Breast epithelium (tissue), 3 donors: ENCODE measurements around the gene CCDC137.

ENCODE experiments used
- POLR2A ChIP-seq: fragments of 450-650 bp; IDR thresholded peaks from one replicate; pipeline ENCODE4 v1.6.1; 2016; ENCODE audit warnings: antibody characterized with exemption, mild to moderate bottlenecking, moderate library complexity
- TF ChIP-seq, protein P1 (sequence below), 3 donors: fragments of 450-650 bp; IDR thresholded peaks; one replicate each; pipeline ENCODE4 v1.5.1; 2016 to 2017; ENCODE audit warnings: antibody characterized with exemption in 3 of 3, mild to moderate bottlenecking in 3 of 3, moderate library complexity in 3 of 3

DNA sequence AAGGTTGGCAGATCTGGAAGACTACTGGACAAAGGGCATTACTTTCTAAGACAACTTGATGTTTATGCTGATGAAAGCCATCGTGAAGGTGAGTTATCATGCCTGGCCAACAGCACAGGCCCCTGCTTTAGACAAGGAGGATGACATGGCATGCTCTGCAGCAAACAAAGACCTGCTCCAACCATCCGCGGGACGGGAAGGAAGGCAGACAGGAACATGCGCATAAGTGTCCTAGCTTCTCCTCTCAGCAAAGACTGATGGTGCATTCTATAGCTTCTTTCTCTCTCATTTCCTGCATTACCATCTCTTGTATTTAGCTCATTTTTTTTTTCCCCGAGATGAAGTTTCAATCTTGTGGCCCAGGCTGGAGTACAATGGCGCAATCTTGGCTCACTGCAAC lies 35.1 kb upstream of the CCDC137 start:
- TF ChIP-seq, protein P1, sequence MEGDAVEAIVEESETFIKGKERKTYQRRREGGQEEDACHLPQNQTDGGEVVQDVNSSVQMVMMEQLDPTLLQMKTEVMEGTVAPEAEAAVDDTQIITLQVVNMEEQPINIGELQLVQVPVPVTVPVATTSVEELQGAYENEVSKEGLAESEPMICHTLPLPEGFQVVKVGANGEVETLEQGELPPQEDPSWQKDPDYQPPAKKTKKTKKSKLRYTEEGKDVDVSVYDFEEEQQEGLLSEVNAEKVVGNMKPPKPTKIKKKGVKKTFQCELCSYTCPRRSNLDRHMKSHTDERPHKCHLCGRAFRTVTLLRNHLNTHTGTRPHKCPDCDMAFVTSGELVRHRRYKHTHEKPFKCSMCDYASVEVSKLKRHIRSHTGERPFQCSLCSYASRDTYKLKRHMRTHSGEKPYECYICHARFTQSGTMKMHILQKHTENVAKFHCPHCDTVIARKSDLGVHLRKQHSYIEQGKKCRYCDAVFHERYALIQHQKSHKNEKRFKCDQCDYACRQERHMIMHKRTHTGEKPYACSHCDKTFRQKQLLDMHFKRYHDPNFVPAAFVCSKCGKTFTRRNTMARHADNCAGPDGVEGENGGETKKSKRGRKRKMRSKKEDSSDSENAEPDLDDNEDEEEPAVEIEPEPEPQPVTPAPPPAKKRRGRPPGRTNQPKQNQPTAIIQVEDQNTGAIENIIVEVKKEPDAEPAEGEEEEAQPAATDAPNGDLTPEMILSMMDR (IDR thresholded peaks at IDR 0.05), result no peak
- TF ChIP-seq POLR2A, result no peak
